ENCODE results near the gene SEL1L3. TPM values are rescaled to one million over a fixed set of nuclear protein-coding genes. Genes with fewer than 3 reads are reported as not detected.

Gene SEL1L3

GRCh38 chr4:25702848-25703247 lies 159.9 kb downstream of the SEL1L3 start:
- H3K4me2 ChIP-seq (ENCODE audit: low read length, poor library complexity, severe bottlenecking) = no peak overlapping the region
- H2AK5ac ChIP-seq (ENCODE audit: low read length, severe bottlenecking) = no peak overlapping the region
- H3K27ac ChIP-seq (ENCODE audit: low read length, poor library complexity, severe bottlenecking) = no peak overlapping the region
- 94% methylated on average over 5 of the region's 5 CpGs for WGBS
- no peaks in the 10 kb centered on the region for H3K4me1 ChIP-seq (ENCODE audit: control insufficient read depth, insufficient read depth, low read depth, low read length)
- no peaks in the 10 kb centered on the region for H3K79me1 ChIP-seq (replicated peaks; ENCODE audit: low read length, poor library complexity, severe bottlenecking)
- H3K27me3 ChIP-seq (ENCODE audit: control insufficient read depth in 1 of 2, insufficient read depth in 1 of 2, low read length in 2 of 2) = no peaks in the 10 kb centered on the region
- no peaks in the 10 kb centered on the region for H3K9me3 ChIP-seq (ENCODE audit: control insufficient read depth, low read length)
- H2BK12ac ChIP-seq (ENCODE audit: low read length in 2 of 2) = no peak overlapping the region
- no peak overlapping the region for H3K14ac ChIP-seq (ENCODE audit: low read length in 2 of 2)
- no peak overlapping the region for H2AFZ ChIP-seq (ENCODE audit: low read depth, low read length)
- H2BK15ac ChIP-seq (ENCODE audit: low read depth, poor library complexity, severe bottlenecking) = no peak overlapping the region
- no peak overlapping the region for H4K91ac ChIP-seq (ENCODE audit: low read length)
- H3K4me3 ChIP-seq (ENCODE audit: insufficient read depth in 1 of 2, low read depth in 1 of 2, low read length in 2 of 2) = no peak overlapping the region
- no peak overlapping the region for H3K23ac ChIP-seq (ENCODE audit: low read length in 2 of 2)
- no peak overlapping the region for H4K8ac ChIP-seq (ENCODE audit: low read length)
- no peak overlapping the region for H2BK5ac ChIP-seq (ENCODE audit: low read depth, low read length, poor library complexity, severe bottlenecking)
- H2BK120ac ChIP-seq (ENCODE audit: low read depth, low read length) = no peak overlapping the region
- no peak overlapping the region for H3K18ac ChIP-seq (ENCODE audit: low read depth in 1 of 2, low read length in 2 of 2)
- no peak for DNase-seq
- H3K9ac ChIP-seq (ENCODE audit: low read length) = no peak overlapping the region
- no peaks in the 10 kb centered on the region for H3K36me3 ChIP-seq (ENCODE audit: control insufficient read depth in 1 of 2, insufficient read depth in 2 of 2, low read depth in 1 of 2, low read length in 2 of 2)
- H3K4ac ChIP-seq (ENCODE audit: low read depth in 1 of 2, low read length in 2 of 2) = no peak overlapping the region

- Histone ChIP-seq H3K27me3 (ENCODE audit: control insufficient read depth in 1 of 2, insufficient read depth in 1 of 2, low read length in 2 of 2) (peaks cover 3 to 9% of the 10 kb centered on the region in 2 experiments), H4K8ac (ENCODE audit: low read length) (no peak overlapping the region), H3K9me3 (ENCODE audit: control insufficient read depth, low read length) (no peaks in the 10 kb centered on the region), H4K91ac (ENCODE audit: low read length) (no peak overlapping the region), H2AK5ac (ENCODE audit: low read length, severe bottlenecking) (no peak overlapping the region), H3K4me3 (ENCODE audit: insufficient read depth in 1 of 2, low read depth in 1 of 2, low read length in 2 of 2) (no peak overlapping the region), H3K4me2 (ENCODE audit: low read length, poor library complexity, severe bottlenecking) (no peak overlapping the region), H3K36me3 (ENCODE audit: control insufficient read depth in 1 of 2, insufficient read depth in 2 of 2, low read depth in 1 of 2, low read length in 2 of 2) (no peaks in the 10 kb centered on the region), H2BK5ac (ENCODE audit: low read depth, low read length, poor library complexity, severe bottlenecking) (no peak overlapping the region), H2BK120ac (ENCODE audit: low read depth, low read length) (no peak overlapping the region), H3K27ac (ENCODE audit: low read length, poor library complexity, severe bottlenecking) (no peak overlapping the region), H3K79me1 (replicated peaks; ENCODE audit: low read length, poor library complexity, severe bottlenecking) (no peaks in the 10 kb centered on the region), H3K9ac (ENCODE audit: low read length) (no peak overlapping the region), H3K14ac (ENCODE audit: low read length in 2 of 2) (no peak overlapping the region), H2AFZ (ENCODE audit: low read depth, low read length) (no peak overlapping the region), H2BK12ac (ENCODE audit: low read length in 2 of 2) (no peak overlapping the region), H3K4ac (ENCODE audit: low read depth in 1 of 2, low read length in 2 of 2) (no peak overlapping the region), H3K4me1 (ENCODE audit: control insufficient read depth, insufficient read depth, low read depth, low read length) (no peaks in the 10 kb centered on the region), H3K23ac (ENCODE audit: low read length in 2 of 2) (no peak overlapping the region), H3K18ac (ENCODE audit: low read depth in 1 of 2, low read length in 2 of 2) (no peak overlapping the region), H2BK15ac (ENCODE audit: low read depth, poor library complexity, severe bottlenecking) (no peak overlapping the region)
- DNase-seq = no peak
- 83% methylated on average over 2 of the region's 4 CpGs for WGBS
Measured at GRCh38 chr4:25700661-25701060, 162.1 kb downstream of the SEL1L3 start.

GRCh38 chr4:25697516-25697915 lies 165.3 kb downstream of the SEL1L3 start:
- no peak overlapping the region for H4K91ac ChIP-seq (ENCODE audit: low read length)
- H3K9ac ChIP-seq (ENCODE audit: low read length) = no peak overlapping the region
- no peaks in the 10 kb centered on the region for H3K36me3 ChIP-seq (ENCODE audit: control insufficient read depth in 1 of 2, insufficient read depth in 2 of 2, low read depth in 1 of 2, low read length in 2 of 2)
- H3K4me3 ChIP-seq (ENCODE audit: insufficient read depth in 1 of 2, low read depth in 1 of 2, low read length in 2 of 2) = no peak overlapping the region
- no peak overlapping the region for H3K4ac ChIP-seq (ENCODE audit: low read depth in 1 of 2, low read length in 2 of 2)
- H3K4me2 ChIP-seq (ENCODE audit: low read length, poor library complexity, severe bottlenecking) = no peak overlapping the region
- H3K23ac ChIP-seq (ENCODE audit: low read length in 2 of 2) = no peak overlapping the region
- H2BK15ac ChIP-seq (ENCODE audit: low read depth, poor library complexity, severe bottlenecking) = no peak overlapping the region
- H3K27ac ChIP-seq (ENCODE audit: low read length, poor library complexity, severe bottlenecking) = no peak overlapping the region
- no peak overlapping the region for H2AK5ac ChIP-seq (ENCODE audit: low read length, severe bottlenecking)
- DNase-seq = no peak
- no peak overlapping the region for H3K18ac ChIP-seq (ENCODE audit: low read depth in 1 of 2, low read length in 2 of 2)
- H3K27me3 ChIP-seq (ENCODE audit: control insufficient read depth in 1 of 2, insufficient read depth in 1 of 2, low read length in 2 of 2) = peaks cover 3 to 9% of the 10 kb centered on the region in 2 experiments
- H3K79me1 ChIP-seq (replicated peaks; ENCODE audit: low read length, poor library complexity, severe bottlenecking) = no peaks in the 10 kb centered on the region
- no peak overlapping the region for H2BK5ac ChIP-seq (ENCODE audit: low read depth, low read length, poor library complexity, severe bottlenecking)
- H2AFZ ChIP-seq (ENCODE audit: low read depth, low read length) = no peak overlapping the region
- no peaks in the 10 kb centered on the region for H3K4me1 ChIP-seq (ENCODE audit: control insufficient read depth, insufficient read depth, low read depth, low read length)
- no peak overlapping the region for H2BK12ac ChIP-seq (ENCODE audit: low read length in 2 of 2)
- no peak overlapping the region for H2BK120ac ChIP-seq (ENCODE audit: low read depth, low read length)
- H4K8ac ChIP-seq (ENCODE audit: low read length) = no peak overlapping the region
- H3K9me3 ChIP-seq (ENCODE audit: control insufficient read depth, low read length) = no peaks in the 10 kb centered on the region
- WGBS = 92% methylated on average over 4 of the region's 5 CpGs
- H3K14ac ChIP-seq (ENCODE audit: low read length in 2 of 2) = no peak overlapping the region

Small RNA genes lying within 50 kb of the gene (small RNA-seq; reads per million reads assigned to genes)
- gene MTND4LP22 (ENCODE audit: low read depth) = not detected

Data from mesenchymal stem cell (in vitro differentiated cells and primary cell).